Spinal cord (tissue), 10 donors: ENCODE measurements around the gene MYH11. TPM values are rescaled to one million over a fixed set of nuclear protein-coding genes. Genes with fewer than 3 reads are reported as not detected.

Experiments used
- DNase-seq, 6 donors: peaks; one replicate each; pipeline versions ENCODE4 v3.0.0 to v3.0.0-alpha.2; 2013 to 2015; ENCODE audit warnings: low spot score in 6 of 6, low read depth in 4 of 6
- H3K27ac ChIP-seq: one replicate; pipeline ENCODE4 v1.5.1; 2013; ENCODE audit warnings: low read depth, low read length, control low read depth
- H3K27me3 ChIP-seq: one replicate; pipeline ENCODE4 v1.6.1; 2013; ENCODE audit warnings: low read length; ENCODE audit not compliant: control insufficient read depth, insufficient read depth
- H3K36me3 ChIP-seq: one replicate; pipeline ENCODE4 v1.6.1; 2013; ENCODE audit warnings: low read length; ENCODE audit not compliant: control insufficient read depth, insufficient read depth
- H3K4me1 ChIP-seq: one replicate; pipeline ENCODE4 v1.6.1; 2013; ENCODE audit warnings: low read length; ENCODE audit not compliant: control insufficient read depth, insufficient read depth
- H3K4me3 ChIP-seq: one replicate; pipeline ENCODE4 v1.5.1; 2013; ENCODE audit warnings: low read depth, low read length, control low read depth
- H3K9me3 ChIP-seq: one replicate; pipeline ENCODE4 v1.6.1; 2013; ENCODE audit warnings: low read length; ENCODE audit not compliant: control insufficient read depth, insufficient read depth
- WGBS: methylation state at CpG from one replicate; pipeline ENCODE4 v1.1.5; 2013; ENCODE audit warnings: missing lambda C conversion rate; ENCODE audit not compliant: insufficient coverage; 5-methylcytosine and 5-hydroxymethylcytosine counted together
- polyA plus RNA-seq, 2 donors: library from polyadenylated mRNA; unstranded; fragments of 120-200 nt; gene quantifications; one replicate each; pipeline ENCODE4 v1.2.1, GENCODE V29; 2013; ENCODE audit not compliant: insufficient read length in 2 of 2
- total RNA-seq, 2 donors: library from RNA; depleted of rRNA in 1 of 2; stranded (reverse); fragments of 120-200 nt in 1 of 2; fragments of >200 nt in 1 of 2; gene quantifications; one replicate each; pipeline versions ENCODE4 v1.2.3 to v1.2.4, GENCODE V29; 2013 to 2014
- donor health status: healthy.

Gene MYH11
- total and polyA plus RNA-seq, 4 donors, result 0.93 to 10.6 (median 3.5) TPM

DNA sequence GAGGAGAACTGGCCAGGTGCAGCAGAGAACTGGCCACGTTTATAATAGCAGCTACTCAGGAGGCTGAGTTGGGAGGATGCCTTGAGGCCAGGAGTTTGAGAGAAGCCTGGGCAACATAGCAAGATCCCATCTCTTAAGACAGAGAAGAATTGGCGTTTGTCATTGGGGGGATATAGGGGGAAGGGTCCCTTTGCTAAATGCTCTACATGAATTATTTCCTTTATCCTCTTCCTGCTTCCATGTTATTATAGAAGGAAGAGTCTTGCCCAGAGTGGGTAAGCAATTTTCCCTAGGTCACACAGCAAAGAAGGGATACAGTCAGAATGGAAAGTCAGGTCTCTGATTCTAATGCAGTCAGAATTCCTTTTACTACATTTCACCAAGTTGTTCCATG, 68.0 kb downstream of the MYH11 start:
- WGBS, result no CpG with 5 or more reads among the region's 2 CpGs
- H3K36me3 ChIP-seq, result no peaks in the 10 kb centered on the region
- no peaks in the 10 kb centered on the region for H3K27me3 ChIP-seq
- no peaks in the 10 kb centered on the region for H3K4me1 ChIP-seq
- no peak overlapping the region for H3K4me3 ChIP-seq
- H3K9me3 ChIP-seq, result no peaks in the 10 kb centered on the region
- no peak overlapping the region for H3K27ac ChIP-seq
- no peak for DNase-seq

DNA sequence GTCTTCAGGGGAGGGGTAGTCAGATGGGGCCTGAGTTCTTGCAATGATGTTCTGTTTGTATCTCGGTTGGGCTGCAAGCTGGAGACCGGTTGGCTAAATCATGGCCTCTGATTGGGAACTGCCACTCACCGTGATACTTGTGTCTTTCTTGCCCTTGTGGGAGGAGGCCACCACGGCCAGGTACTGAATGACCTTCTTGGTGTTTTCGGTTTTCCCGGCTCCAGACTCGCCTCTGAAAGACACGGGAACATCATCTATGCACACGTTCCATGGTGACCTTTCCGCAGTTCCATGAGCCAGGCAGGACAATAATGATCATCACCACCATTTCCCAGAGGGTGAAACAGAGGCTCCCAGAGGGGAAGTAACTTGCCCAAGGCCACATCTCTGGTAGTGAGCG, 70.3 kb downstream of the MYH11 start:
- 93% methylated on average over 11 of the region's 11 CpGs for WGBS

DNA sequence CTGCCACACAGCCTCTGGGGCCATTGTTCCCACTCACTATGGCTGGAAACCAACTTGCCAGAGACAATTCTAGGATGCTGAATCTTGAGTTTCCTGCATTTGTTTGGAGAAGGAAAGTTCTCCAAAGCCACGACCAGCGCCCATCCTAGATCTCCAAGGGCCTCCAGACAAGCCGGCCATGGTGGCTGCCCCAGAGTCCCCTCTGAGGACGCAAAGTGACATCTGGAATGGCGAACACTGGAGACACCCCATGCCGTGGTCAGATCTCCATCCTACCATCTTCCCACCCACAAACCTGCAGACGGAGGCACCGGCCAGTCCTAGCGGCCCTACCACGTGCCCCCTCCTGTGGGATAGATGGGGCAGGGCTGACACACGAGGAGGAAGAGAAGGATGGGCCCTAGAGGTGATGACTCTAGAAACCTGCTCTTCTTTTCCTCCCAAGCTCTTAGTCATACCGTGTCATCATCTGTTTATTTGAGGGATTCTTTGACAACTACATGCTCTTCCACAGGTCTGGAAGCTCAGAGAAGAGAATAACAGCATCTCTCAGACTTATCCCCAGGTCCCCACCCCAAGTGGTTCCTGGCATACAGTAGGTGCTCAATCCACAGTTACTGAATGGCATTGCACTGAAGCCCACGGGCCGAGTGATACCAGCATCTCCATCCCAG, 71.3 kb downstream of the MYH11 start:
- Histone ChIP-seq H3K27ac (no peak overlapping the region), H3K9me3 (no peaks in the 10 kb centered on the region), H3K36me3 (no peaks in the 10 kb centered on the region), H3K4me1 (no peaks in the 10 kb centered on the region), H3K27me3 (no peaks in the 10 kb centered on the region), H3K4me3 (no peak overlapping the region)
- WGBS, result 90% methylated on average over 11 of the region's 14 CpGs
- no peak for DNase-seq

More for the DNA sequence above, 70.3 kb downstream of the MYH11 start:
- H3K4me1 ChIP-seq, result no peaks in the 10 kb centered on the region
- no peak overlapping the region for H3K4me3 ChIP-seq
- H3K36me3 ChIP-seq, result no peaks in the 10 kb centered on the region
- H3K27me3 ChIP-seq, result no peaks in the 10 kb centered on the region
- DNase-seq, result no peak
- no peak overlapping the region for H3K27ac ChIP-seq
- no peaks in the 10 kb centered on the region for H3K9me3 ChIP-seq

- Histone ChIP-seq H3K36me3 (no peaks in the 10 kb centered on the region), H3K9me3 (no peaks in the 10 kb centered on the region), H3K4me3 (no peak overlapping the region), H3K27me3 (no peaks in the 10 kb centered on the region), H3K27ac (no peak overlapping the region), H3K4me1 (no peaks in the 10 kb centered on the region)
- WGBS, result 98% methylated on average over 8 of the region's 10 CpGs
- DNase-seq, result no peak
These were observed 72.8 kb downstream of the MYH11 start for GRCh38 chr16:15783985-15784384.

GRCh38 chr16:15782573-15783365, 74.1 kb downstream of the MYH11 start:
- no peak overlapping the region for H3K27ac ChIP-seq
- no peaks in the 10 kb centered on the region for H3K9me3 ChIP-seq
- WGBS, result 52% methylated on average over 11 of the region's 13 CpGs
- no peaks in the 10 kb centered on the region for H3K27me3 ChIP-seq
- no peak overlapping the region for H3K4me3 ChIP-seq
- H3K4me1 ChIP-seq, result no peaks in the 10 kb centered on the region
- DNase-seq, result peak in 1 of 6 donors; percentile 18
- H3K36me3 ChIP-seq, result no peaks in the 10 kb centered on the region

GRCh38 chr16:15781650-15782049, 75.2 kb downstream of the MYH11 start:
- no peak overlapping the region for H3K27ac ChIP-seq
- no peaks in the 10 kb centered on the region for H3K4me1 ChIP-seq
- no peaks in the 10 kb centered on the region for H3K27me3 ChIP-seq
- DNase-seq, result no peak
- WGBS, result 100% methylated on average over 2 of the region's 3 CpGs
- H3K36me3 ChIP-seq, result no peaks in the 10 kb centered on the region
- no peak overlapping the region for H3K4me3 ChIP-seq
- no peaks in the 10 kb centered on the region for H3K9me3 ChIP-seq

GRCh38 chr16:15780805-15781204, 76.0 kb downstream of the MYH11 start:
- no peak for DNase-seq
- Histone ChIP-seq H3K27me3 (no peaks in the 10 kb centered on the region), H3K9me3 (no peaks in the 10 kb centered on the region), H3K36me3 (no peaks in the 10 kb centered on the region), H3K27ac (no peak overlapping the region), H3K4me1 (no peaks in the 10 kb centered on the region), H3K4me3 (no peak overlapping the region)
- WGBS, result 100% methylated on average over 1 of the region's 7 CpGs

GRCh38 chr16:15779664-15780351, 77.0 kb downstream of the MYH11 start:
- Histone ChIP-seq H3K27ac (no peak overlapping the region), H3K36me3 (no peaks in the 10 kb centered on the region), H3K27me3 (no peaks in the 10 kb centered on the region), H3K9me3 (no peaks in the 10 kb centered on the region), H3K4me1 (no peaks in the 10 kb centered on the region), H3K4me3 (no peak overlapping the region)
- no peak for DNase-seq
- WGBS, result 94% methylated on average over 3 of the region's 8 CpGs

GRCh38 chr16:15778999-15779614, 77.7 kb downstream of the MYH11 start:
- Histone ChIP-seq H3K36me3 (no peaks in the 10 kb centered on the region), H3K4me1 (no peaks in the 10 kb centered on the region), H3K27ac (no peak overlapping the region), H3K9me3 (no peaks in the 10 kb centered on the region), H3K4me3 (no peak overlapping the region), H3K27me3 (no peaks in the 10 kb centered on the region)
- DNase-seq, result no peak
- 100% methylated on average over 1 of the region's 6 CpGs for WGBS
